GM12878 (cell line): ENCODE data around the gene U2AF2. TPM values are rescaled to one million over a fixed set of nuclear protein-coding genes. Genes with fewer than 3 reads are reported as not detected.

Source experiments
- ATF7 ChIP-seq: fragments of 450-650 bp; IDR thresholded peaks from 2 replicates; pipeline ENCODE4 v1.6.1; 2016; ENCODE audit warnings: low read depth, mild to moderate bottlenecking
- CBX5 ChIP-seq: sonication (generic); IDR thresholded peaks from 2 replicates; pipeline ENCODE4 v1.6.1; 2016; ENCODE audit warnings: low read depth, moderate library complexity, mild to moderate bottlenecking, inconsistent platforms
- EZH2 ChIP-seq: IDR thresholded peaks from 2 replicates; pipeline ENCODE4 v1.6.1; 2012; ENCODE audit warnings: low read depth, mild to moderate bottlenecking, control low read depth, inconsistent platforms, low read length, borderline replicate concordance; ENCODE audit not compliant: control insufficient read depth
- HCFC1 ChIP-seq: fragments of 150-350 bp; IDR thresholded peaks from 2 replicates; pipeline ENCODE4 v1.6.1; 2014; ENCODE audit warnings: low read length
- IKZF2 ChIP-seq, 2 experiments: fragments of 450-650 bp; IDR thresholded peaks; 2 replicates each; pipeline ENCODE4 v1.6.1; 2017; ENCODE audit warnings: mild to moderate bottlenecking in 2 of 2, moderate library complexity in 2 of 2
- NBN ChIP-seq: fragments of 450-650 bp; IDR thresholded peaks from 2 replicates; pipeline ENCODE4 v1.6.1; 2016
- PAX5 ChIP-seq: IDR thresholded peaks from 2 replicates; pipeline ENCODE4 v1.6.1; 2011; ENCODE audit warnings: low read depth, low read length, borderline replicate concordance
- POLR2A ChIP-seq: IDR thresholded peaks from 2 replicates; pipeline ENCODE4 v1.6.1; 2011; ENCODE audit warnings: low read depth, mild to moderate bottlenecking, low read length
- RAD51 ChIP-seq: fragments of 450-650 bp; IDR thresholded peaks from 2 replicates; pipeline ENCODE4 v1.6.1; 2016; ENCODE audit warnings: moderate library complexity, mild to moderate bottlenecking, inconsistent platforms
- SIX5 ChIP-seq: IDR thresholded peaks from 2 replicates; pipeline ENCODE4 v1.6.1; 2011; ENCODE audit warnings: mild to moderate bottlenecking, low read depth, low read length, moderate library complexity; ENCODE audit not compliant: severe bottlenecking
- SREBF2 ChIP-seq: IDR thresholded peaks from 2 replicates; pipeline ENCODE4 v1.6.1; 2012; ENCODE audit warnings: mild to moderate bottlenecking, low read length
- SRF ChIP-seq, 2 experiments: IDR thresholded peaks; 2 replicates each; pipeline ENCODE4 v1.6.1; 2011; ENCODE audit warnings: low read depth in 2 of 2, low read length in 2 of 2, mild to moderate bottlenecking in 1 of 2, moderate library complexity in 1 of 2
- ZBED1 ChIP-seq: IDR thresholded peaks from 2 replicates; pipeline ENCODE4 v1.6.1; 2016; ENCODE audit warnings: borderline replicate concordance
- ZZZ3 ChIP-seq: IDR thresholded peaks from 2 replicates; pipeline ENCODE4 v1.6.1; 2011; ENCODE audit warnings: low read depth; ENCODE audit not compliant: control insufficient read depth, insufficient read length
- polyA plus RNA-seq, 11 experiments: library from polyadenylated mRNA; depleted of rRNA in 4 of 11; unstranded in 6 of 11; stranded (reverse) in 5 of 11; fragments of >200 nt; fragmentation: Nextera tagmentation in 4 of 11; fragmentation: Illumina TruSeq in 1 of 11; extraction: Ambion mirVana in 4 of 11; extraction: Trizol in 1 of 11; gene quantifications; 1 replicate in 1 of 11; 2 replicates in 10 of 11; pipeline versions ENCODE4 v1.2.1 to v1.2.3, GENCODE V29; 2011 to 2016; ENCODE audit warnings: inconsistent platforms in 2 of 11, missing spikeins in 2 of 11, low read depth in 1 of 11
- total RNA-seq, 4 experiments: library from RNA; depleted of rRNA in 3 of 4; stranded (reverse); fragments of >200 nt in 3 of 4; fragmentation: Illumina TruSeq in 1 of 4; extraction: Trizol in 1 of 4; gene quantifications; 2 replicates each; pipeline versions ENCODE4 v1.2.1 to v1.2.3, GENCODE V29; 2013 to 2021
- TF ChIP-seq, protein P1 (sequence below): fragments of 450-650 bp; IDR thresholded peaks from 2 replicates; pipeline ENCODE4 v1.6.1; 2017; ENCODE audit warnings: mild to moderate bottlenecking, moderate library complexity
- TF ChIP-seq, protein P2 (sequence below): IDR thresholded peaks from 2 replicates; pipeline ENCODE4 v1.6.1; 2012; ENCODE audit warnings: low read depth, low read length, improper control_type of control experiment
- TF ChIP-seq, protein P3 (sequence below): fragments of 450-650 bp; formaldehyde crosslinking; IDR thresholded peaks from 2 replicates; pipeline ENCODE4 v1.4.0; 2022; ENCODE audit warnings: mild to moderate bottlenecking, moderate library complexity
- TF ChIP-seq, protein P4 (sequence below): IDR thresholded peaks from 2 replicates; pipeline ENCODE4 v1.6.1; 2012; ENCODE audit warnings: improper control_type of control experiment, low read depth, low read length; ENCODE audit not compliant: insufficient replicate concordance

Gene U2AF2
- total and polyA plus RNA-seq, 10 of the 15 experiments (the other 5 are each of a cell fraction or from before 2014, with no cell fraction given) = 3.0 to 338 (median 130) TPM

DNA sequence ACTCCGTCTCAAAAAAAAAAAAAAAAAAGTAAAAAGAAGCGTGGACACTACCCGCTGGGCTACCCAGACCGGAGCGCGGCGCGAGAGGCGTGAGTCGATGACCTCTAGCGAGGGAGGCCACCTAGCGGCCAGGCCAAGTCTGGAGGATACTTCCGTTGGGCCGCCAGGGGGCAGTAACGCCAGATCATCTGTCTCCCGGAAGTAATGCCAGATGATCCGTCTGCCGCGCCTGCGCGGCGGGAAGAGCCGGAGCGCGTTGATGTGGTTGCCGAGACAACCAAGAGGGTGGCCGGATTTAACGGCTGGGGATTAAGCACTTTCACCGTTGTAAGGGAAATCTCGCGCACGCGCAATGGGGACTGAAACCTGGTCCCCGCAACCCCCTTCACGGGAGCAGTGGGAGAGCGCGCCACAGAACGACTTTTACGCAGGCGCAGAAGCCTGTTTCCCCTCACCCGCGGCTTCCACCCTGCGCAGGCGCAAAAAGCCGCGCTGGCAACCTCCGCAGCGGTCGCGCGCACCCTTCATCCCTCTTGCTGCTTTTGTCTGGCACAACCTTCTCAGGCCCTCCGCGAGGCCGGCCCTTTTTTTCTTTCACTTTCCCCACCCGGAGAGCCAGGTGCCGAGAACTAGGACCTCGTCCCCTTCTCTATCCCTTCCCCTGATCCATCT is 1.0 kb upstream of the U2AF2 start (continued):
- TF ChIP-seq HCFC1 (peak; percentile 61), SIX5 (no peak), SRF (IDR thresholded peaks at IDR 0.05; ENCODE audit: low read depth in 2 of 2, low read length in 2 of 2) (no peak), PAX5 (peak; percentile 51; the same call in 1 of the 2 replicates), SREBF2 (no peak), RAD51 (no peak), EZH2 (no peak), NBN (no peak; the same call in none of the 2 replicates), ZBED1 (no peak), ATF7 (peak; percentile 75; the same call in 1 of the 2 replicates), POLR2A (peak; percentile 80), IKZF2 (IDR thresholded peaks at IDR 0.05) (0 out of 4 replicates have a peak, but pooled peaks of 1 of the 2 experiments have one; percentile 31), ZZZ3 (no peak), CBX5 (0 out of 2 replicates have a peak, but pooled peaks have one; percentile 46)
- TF ChIP-seq, protein P1, sequence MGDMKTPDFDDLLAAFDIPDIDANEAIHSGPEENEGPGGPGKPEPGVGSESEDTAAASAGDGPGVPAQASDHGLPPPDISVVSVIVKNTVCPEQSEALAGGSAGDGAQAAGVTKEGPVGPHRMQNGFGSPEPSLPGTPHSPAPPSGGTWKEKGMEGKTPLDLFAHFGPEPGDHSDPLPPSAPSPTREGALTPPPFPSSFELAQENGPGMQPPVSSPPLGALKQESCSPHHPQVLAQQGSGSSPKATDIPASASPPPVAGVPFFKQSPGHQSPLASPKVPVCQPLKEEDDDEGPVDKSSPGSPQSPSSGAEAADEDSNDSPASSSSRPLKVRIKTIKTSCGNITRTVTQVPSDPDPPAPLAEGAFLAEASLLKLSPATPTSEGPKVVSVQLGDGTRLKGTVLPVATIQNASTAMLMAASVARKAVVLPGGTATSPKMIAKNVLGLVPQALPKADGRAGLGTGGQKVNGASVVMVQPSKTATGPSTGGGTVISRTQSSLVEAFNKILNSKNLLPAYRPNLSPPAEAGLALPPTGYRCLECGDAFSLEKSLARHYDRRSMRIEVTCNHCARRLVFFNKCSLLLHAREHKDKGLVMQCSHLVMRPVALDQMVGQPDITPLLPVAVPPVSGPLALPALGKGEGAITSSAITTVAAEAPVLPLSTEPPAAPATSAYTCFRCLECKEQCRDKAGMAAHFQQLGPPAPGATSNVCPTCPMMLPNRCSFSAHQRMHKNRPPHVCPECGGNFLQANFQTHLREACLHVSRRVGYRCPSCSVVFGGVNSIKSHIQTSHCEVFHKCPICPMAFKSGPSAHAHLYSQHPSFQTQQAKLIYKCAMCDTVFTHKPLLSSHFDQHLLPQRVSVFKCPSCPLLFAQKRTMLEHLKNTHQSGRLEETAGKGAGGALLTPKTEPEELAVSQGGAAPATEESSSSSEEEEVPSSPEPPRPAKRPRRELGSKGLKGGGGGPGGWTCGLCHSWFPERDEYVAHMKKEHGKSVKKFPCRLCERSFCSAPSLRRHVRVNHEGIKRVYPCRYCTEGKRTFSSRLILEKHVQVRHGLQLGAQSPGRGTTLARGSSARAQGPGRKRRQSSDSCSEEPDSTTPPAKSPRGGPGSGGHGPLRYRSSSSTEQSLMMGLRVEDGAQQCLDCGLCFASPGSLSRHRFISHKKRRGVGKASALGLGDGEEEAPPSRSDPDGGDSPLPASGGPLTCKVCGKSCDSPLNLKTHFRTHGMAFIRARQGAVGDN = no peak; the same call in 1 of the 2 replicates
- TF ChIP-seq, protein P2, sequence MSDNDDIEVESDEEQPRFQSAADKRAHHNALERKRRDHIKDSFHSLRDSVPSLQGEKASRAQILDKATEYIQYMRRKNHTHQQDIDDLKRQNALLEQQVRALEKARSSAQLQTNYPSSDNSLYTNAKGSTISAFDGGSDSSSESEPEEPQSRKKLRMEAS = peak; percentile 57
- TF ChIP-seq, protein P3, sequence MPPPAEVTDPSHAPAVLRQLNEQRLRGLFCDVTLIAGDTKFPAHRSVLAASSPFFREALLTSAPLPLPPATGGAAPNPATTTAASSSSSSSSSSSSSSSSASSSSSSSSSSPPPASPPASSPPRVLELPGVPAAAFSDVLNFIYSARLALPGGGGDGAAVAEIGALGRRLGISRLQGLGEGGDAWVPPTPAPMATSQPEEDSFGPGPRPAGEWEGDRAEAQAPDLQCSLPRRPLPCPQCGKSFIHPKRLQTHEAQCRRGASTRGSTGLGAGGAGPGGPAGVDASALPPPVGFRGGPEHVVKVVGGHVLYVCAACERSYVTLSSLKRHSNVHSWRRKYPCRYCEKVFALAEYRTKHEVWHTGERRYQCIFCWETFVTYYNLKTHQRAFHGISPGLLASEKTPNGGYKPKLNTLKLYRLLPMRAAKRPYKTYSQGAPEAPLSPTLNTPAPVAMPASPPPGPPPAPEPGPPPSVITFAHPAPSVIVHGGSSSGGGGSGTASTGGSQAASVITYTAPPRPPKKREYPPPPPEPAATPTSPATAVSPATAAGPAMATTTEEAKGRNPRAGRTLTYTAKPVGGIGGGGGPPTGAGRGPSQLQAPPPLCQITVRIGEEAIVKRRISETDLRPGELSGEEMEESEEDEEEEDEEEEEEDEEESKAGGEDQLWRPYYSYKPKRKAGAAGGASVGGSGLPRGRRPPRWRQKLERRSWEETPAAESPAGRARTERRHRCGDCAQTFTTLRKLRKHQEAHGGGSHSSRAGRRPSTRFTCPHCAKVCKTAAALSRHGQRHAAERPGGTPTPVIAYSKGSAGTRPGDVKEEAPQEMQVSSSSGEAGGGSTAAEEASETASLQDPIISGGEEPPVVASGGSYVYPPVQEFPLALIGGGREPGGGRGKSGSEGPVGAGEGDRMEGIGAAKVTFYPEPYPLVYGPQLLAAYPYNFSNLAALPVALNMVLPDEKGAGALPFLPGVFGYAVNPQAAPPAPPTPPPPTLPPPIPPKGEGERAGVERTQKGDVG = no peak
- TF ChIP-seq, protein P4, sequence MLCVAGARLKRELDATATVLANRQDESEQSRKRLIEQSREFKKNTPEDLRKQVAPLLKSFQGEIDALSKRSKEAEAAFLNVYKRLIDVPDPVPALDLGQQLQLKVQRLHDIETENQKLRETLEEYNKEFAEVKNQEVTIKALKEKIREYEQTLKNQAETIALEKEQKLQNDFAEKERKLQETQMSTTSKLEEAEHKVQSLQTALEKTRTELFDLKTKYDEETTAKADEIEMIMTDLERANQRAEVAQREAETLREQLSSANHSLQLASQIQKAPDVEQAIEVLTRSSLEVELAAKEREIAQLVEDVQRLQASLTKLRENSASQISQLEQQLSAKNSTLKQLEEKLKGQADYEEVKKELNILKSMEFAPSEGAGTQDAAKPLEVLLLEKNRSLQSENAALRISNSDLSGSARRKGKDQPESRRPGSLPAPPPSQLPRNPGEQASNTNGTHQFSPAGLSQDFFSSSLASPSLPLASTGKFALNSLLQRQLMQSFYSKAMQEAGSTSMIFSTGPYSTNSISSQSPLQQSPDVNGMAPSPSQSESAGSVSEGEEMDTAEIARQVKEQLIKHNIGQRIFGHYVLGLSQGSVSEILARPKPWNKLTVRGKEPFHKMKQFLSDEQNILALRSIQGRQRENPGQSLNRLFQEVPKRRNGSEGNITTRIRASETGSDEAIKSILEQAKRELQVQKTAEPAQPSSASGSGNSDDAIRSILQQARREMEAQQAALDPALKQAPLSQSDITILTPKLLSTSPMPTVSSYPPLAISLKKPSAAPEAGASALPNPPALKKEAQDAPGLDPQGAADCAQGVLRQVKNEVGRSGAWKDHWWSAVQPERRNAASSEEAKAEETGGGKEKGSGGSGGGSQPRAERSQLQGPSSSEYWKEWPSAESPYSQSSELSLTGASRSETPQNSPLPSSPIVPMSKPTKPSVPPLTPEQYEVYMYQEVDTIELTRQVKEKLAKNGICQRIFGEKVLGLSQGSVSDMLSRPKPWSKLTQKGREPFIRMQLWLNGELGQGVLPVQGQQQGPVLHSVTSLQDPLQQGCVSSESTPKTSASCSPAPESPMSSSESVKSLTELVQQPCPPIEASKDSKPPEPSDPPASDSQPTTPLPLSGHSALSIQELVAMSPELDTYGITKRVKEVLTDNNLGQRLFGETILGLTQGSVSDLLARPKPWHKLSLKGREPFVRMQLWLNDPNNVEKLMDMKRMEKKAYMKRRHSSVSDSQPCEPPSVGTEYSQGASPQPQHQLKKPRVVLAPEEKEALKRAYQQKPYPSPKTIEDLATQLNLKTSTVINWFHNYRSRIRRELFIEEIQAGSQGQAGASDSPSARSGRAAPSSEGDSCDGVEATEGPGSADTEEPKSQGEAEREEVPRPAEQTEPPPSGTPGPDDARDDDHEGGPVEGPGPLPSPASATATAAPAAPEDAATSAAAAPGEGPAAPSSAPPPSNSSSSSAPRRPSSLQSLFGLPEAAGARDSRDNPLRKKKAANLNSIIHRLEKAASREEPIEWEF = no peak
